CD4-positive, alpha-beta T cell (primary cell): Measurements from ENCODE around the gene NAPSA. TPM values are rescaled to one million over a fixed set of nuclear protein-coding genes. Genes with fewer than 3 reads are reported as not detected.
A peak's percentile ranks its signal among the peaks of the same experiment; 100 is the strongest.

Source experiments
- ATAC-seq: fragments of 200-7000 bp; cut with Tn5 transposase; one replicate; pipeline ENCODE4 v1.10.0; 2022; ENCODE audit warnings: mild to moderate bottlenecking; ENCODE audit not compliant: poor library complexity
- CTCF ChIA-PET: fragments of 350-600 bp; sonication (Branson Sonifier 250); formaldehyde crosslinking; loops from one replicate; lab custom pipeline; 2021; ENCODE audit warnings: antibody characterized with exemption, inconsistent platforms; lab: Charles Lee
- POLR2A ChIA-PET: fragments of 350-600 bp; sonication (Branson Sonifier 250); formaldehyde crosslinking; loops from one replicate; lab custom pipeline; 2021; ENCODE audit warnings: antibody characterized with exemption, inconsistent platforms; lab: Charles Lee
- DNase-seq, 14 experiments: peaks; one replicate each; pipeline ENCODE4 v3.0.0-alpha.2; 2013 to 2020; ENCODE audit warnings: mixed read lengths in 2 of 14
- H3K27ac ChIP-seq, 2 donors: one replicate each; pipeline versions ENCODE4 v1.5.1 to v1.7.0; 2013; ENCODE audit warnings: low read length in 2 of 2, low read depth in 1 of 2, mild to moderate bottlenecking in 1 of 2
- H3K27me3 ChIP-seq, 2 experiments: 1 replicate in 1 of 2; 2 replicates in 1 of 2; pipeline versions ENCODE4 v1.6.1 to v1.7.0; 2013; ENCODE audit warnings: low read length in 2 of 2, control low read depth in 1 of 2, mild to moderate bottlenecking in 1 of 2, moderate library complexity in 1 of 2; ENCODE audit not compliant: insufficient read depth in 2 of 2, control insufficient read depth in 1 of 2
- H3K36me3 ChIP-seq: one replicate; pipeline ENCODE4 v1.6.1; 2013; ENCODE audit warnings: low read length, control low read depth; ENCODE audit not compliant: insufficient read depth
- H3K4me1 ChIP-seq: one replicate; pipeline ENCODE4 v1.6.1; 2013; ENCODE audit warnings: low read length, control low read depth; ENCODE audit not compliant: insufficient read depth
- H3K4me3 ChIP-seq: one replicate; pipeline ENCODE4 v1.5.1; 2013; ENCODE audit warnings: mild to moderate bottlenecking, low read length, moderate library complexity
- H3K9me3 ChIP-seq, 2 experiments: 1 replicate in 1 of 2; 2 replicates in 1 of 2; pipeline versions ENCODE4 v1.6.1 to v1.7.0; 2013; ENCODE audit warnings: low read length in 2 of 2, mild to moderate bottlenecking in 2 of 2, control low read depth in 1 of 2, moderate library complexity in 1 of 2; ENCODE audit not compliant: control insufficient read depth in 1 of 2, insufficient read depth in 1 of 2
- H3K27ac Mint-ChIP-seq: one replicate; pipeline ENCODE4 v1.8.0; 2020; ENCODE audit warnings: mixed read lengths
- H3K27me3 Mint-ChIP-seq: one replicate; pipeline ENCODE4 v1.8.0; 2021; ENCODE audit warnings: mixed read lengths
- H3K36me3 Mint-ChIP-seq: one replicate; pipeline ENCODE4 v1.8.0; 2021; ENCODE audit warnings: low read depth, mixed read lengths
- H3K4me1 Mint-ChIP-seq: one replicate; pipeline ENCODE4 v1.8.0; 2021; ENCODE audit warnings: low read depth, mixed read lengths
- H3K4me3 Mint-ChIP-seq: one replicate; pipeline ENCODE4 v1.8.0; 2020; ENCODE audit warnings: mild to moderate bottlenecking, mixed read lengths
- H3K9me3 Mint-ChIP-seq: one replicate; pipeline ENCODE4 v1.8.0; 2020; ENCODE audit warnings: mixed read lengths
- intact Hi-C, 2 experiments: fragments of 100-400 bp; cut with DNase I in 1 of 2; cut with micrococcal nuclease in 1 of 2; formaldehyde crosslinking; loops; one replicate each; pipeline versions ENCODE4 v1.15.1 to v1.9.0; 2023 to 2025; cut with DNase I, micrococcal nuclease
- total RNA-seq, 174 experiments: library from RNA in 2 of 174; stranded (reverse) in 2 of 174; gene quantifications; one replicate each; pipeline ENCODE4 v1.2.3 and lab custom pipeline; 2021 to 2026
- TF ChIP-seq, protein P1 (sequence below): fragments of 200-600 bp; IDR thresholded peaks from one replicate; pipeline ENCODE4 v1.8.0; 2022; ENCODE audit warnings: antibody characterized with exemption, mild to moderate bottlenecking

Gene NAPSA
- total RNA-seq, 2 experiments from 2014 or later = 0.61 to 0.91 TPM

DNA sequence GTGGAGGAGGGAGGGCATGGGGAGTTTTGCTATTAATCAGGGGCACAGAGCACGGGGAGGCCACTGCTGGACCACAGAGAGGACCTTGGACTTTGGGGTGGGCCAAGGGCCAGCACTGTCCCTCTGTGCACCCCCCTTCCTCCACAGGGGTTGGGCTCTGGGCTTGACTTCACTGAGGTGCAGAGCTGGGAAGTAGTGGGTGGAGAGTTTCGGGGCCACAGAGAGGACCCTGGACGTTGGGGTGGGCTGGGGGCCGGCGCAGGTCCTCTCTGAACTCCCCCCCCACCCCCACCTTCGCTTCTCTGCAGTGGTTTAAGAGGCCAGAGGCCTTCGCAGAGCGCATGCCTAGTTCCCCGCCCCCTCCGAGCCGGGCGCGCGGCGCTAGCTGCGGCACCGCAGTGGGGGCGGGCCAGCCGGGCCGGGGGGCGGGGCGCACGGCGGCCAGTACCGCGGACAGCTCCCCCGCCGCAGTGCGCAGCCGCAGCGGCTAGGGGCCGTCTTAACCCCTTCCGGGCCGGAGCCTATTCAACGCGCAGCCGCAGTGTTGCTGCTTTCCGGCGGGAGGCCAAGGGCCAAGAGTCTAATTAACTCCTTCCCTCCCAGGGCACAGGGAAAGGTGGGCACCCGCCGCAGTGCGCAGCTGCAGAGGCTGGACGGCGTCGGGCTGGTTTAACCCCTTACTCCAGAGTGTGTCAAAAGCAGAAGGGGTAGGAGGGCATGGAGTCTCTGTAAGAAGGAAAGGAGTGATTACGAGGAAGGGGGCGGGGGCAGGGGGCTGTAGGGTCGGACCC is 39.9 kb downstream of the NAPSA start:
- H3K9me3 ChIP-seq = peaks cover 6 to 36% of the 10 kb centered on the region in 2 experiments
- no peaks in the 10 kb centered on the region for H3K9me3 Mint-ChIP-seq
- TF ChIP-seq, protein P1, sequence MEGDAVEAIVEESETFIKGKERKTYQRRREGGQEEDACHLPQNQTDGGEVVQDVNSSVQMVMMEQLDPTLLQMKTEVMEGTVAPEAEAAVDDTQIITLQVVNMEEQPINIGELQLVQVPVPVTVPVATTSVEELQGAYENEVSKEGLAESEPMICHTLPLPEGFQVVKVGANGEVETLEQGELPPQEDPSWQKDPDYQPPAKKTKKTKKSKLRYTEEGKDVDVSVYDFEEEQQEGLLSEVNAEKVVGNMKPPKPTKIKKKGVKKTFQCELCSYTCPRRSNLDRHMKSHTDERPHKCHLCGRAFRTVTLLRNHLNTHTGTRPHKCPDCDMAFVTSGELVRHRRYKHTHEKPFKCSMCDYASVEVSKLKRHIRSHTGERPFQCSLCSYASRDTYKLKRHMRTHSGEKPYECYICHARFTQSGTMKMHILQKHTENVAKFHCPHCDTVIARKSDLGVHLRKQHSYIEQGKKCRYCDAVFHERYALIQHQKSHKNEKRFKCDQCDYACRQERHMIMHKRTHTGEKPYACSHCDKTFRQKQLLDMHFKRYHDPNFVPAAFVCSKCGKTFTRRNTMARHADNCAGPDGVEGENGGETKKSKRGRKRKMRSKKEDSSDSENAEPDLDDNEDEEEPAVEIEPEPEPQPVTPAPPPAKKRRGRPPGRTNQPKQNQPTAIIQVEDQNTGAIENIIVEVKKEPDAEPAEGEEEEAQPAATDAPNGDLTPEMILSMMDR = no peak
- H3K4me3 ChIP-seq = no peak overlapping the region
- peaks cover 46% of the 10 kb centered on the region for H3K4me1 ChIP-seq
- H3K4me3 Mint-ChIP-seq = no peak overlapping the region
- ATAC-seq (peak; percentile 24), DNase-seq (peak; percentile 50 to 88 (median 64))
- CTCF ChIA-PET = interaction anchor here (0.5 kb wide), 1 partner anchor 60 kb away, joined by 3 read pairs; no protein-coding TSS in a partner anchor
- POLR2A ChIA-PET = interaction anchor here (0.9 kb wide), 1 partner anchor 59 kb away, joined by 4 read pairs; the partner anchor contains the start of gene POLD1
- peaks cover 40 to 42% of the 10 kb centered on the region in 2 experiments for H3K27me3 ChIP-seq
- H3K36me3 Mint-ChIP-seq = no peaks in the 10 kb centered on the region
- intact Hi-C loops = loop anchor here in 1 of 2 experiments (5.0 kb wide), 1 partner anchor 298 kb away; the partner anchor contains the start of genes VRK3 and ZNF473
- no peaks in the 10 kb centered on the region for H3K36me3 ChIP-seq
- H3K27me3 Mint-ChIP-seq = peaks cover 56% of the 10 kb centered on the region
- H3K27ac Mint-ChIP-seq = no peak overlapping the region
- H3K4me1 Mint-ChIP-seq = peaks cover 44% of the 10 kb centered on the region
- no peak overlapping the region for H3K27ac ChIP-seq

DNA sequence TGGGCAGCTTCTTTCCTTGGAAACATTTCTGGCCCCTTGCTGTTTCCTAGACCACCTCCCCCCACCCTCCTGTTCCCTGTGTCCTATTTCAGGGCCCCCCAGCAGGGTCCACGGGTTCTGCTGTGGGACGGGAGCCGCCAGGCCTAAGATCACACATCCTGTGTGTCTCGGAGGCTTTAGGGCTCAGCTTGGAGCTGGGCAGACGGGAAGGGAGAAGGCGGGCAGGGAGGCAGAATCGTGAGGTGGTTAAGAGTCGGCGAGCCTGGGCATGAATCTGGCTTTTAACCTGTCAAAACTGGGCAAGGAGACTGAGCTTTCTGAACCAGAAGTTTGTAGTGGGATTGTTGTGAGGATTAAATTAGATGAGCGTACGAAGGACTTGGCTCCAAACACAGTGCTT is 41.1 kb downstream of the NAPSA start:
- Histone ChIP-seq H3K9me3 (peaks cover 1 to 25% of the 10 kb centered on the region in 2 experiments), H3K36me3 (no peaks in the 10 kb centered on the region), H3K4me3 (no peak overlapping the region), H3K4me1 (peaks cover 34% of the 10 kb centered on the region), H3K27ac (no peak overlapping the region), H3K27me3 (peaks cover 28 to 31% of the 10 kb centered on the region in 2 experiments)
- H3K27me3 Mint-ChIP-seq = peaks cover 50% of the 10 kb centered on the region
- POLR2A ChIA-PET = no interaction called here
- TF ChIP-seq, protein P1 = no peak
- CTCF ChIA-PET = no interaction called here
- no peak for DNase-seq
- no peak for ATAC-seq
- peaks cover 33% of the 10 kb centered on the region for H3K4me1 Mint-ChIP-seq
- no peak overlapping the region for H3K4me3 Mint-ChIP-seq
- intact Hi-C loops = no loop called here
- no peaks in the 10 kb centered on the region for H3K36me3 Mint-ChIP-seq
- H3K27ac Mint-ChIP-seq = no peak overlapping the region
- no peaks in the 10 kb centered on the region for H3K9me3 Mint-ChIP-seq

DNA sequence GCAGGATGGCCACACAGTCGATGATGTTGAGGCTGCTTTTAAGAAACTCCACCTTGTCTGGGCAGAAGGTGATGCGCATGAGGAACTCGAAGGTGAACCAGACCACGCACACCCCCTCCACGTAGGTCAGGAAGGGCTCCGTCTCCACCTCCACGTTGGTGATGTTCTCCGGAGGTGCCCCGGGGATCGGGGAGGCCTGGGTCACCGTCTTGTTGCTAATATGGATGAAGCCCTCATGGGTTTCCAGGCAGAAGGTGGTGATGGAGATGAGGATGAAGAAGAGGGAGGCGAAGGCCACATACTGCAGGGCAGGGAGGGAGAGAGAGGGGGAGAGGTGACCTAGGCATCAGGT is 41.7 kb downstream of the NAPSA start:
- ChIA-PET CTCF (no interaction called here), POLR2A (no interaction called here)
- no peak for DNase-seq
- Histone ChIP-seq H3K27ac (no peak overlapping the region), H3K9me3 (peaks cover 0 to 21% of the 10 kb centered on the region in 2 experiments), H3K4me3 (no peak overlapping the region), H3K27me3 (peaks cover 26 to 28% of the 10 kb centered on the region in 2 experiments), H3K36me3 (no peaks in the 10 kb centered on the region), H3K4me1 (peaks cover 31% of the 10 kb centered on the region)
- no peak overlapping the region for H3K27ac Mint-ChIP-seq
- intact Hi-C loops = no loop called here
- peaks cover 28% of the 10 kb centered on the region for H3K4me1 Mint-ChIP-seq
- H3K27me3 Mint-ChIP-seq = peaks cover 50% of the 10 kb centered on the region
- H3K9me3 Mint-ChIP-seq = no peaks in the 10 kb centered on the region
- H3K36me3 Mint-ChIP-seq = no peaks in the 10 kb centered on the region
- no peak for ATAC-seq
- H3K4me3 Mint-ChIP-seq = no peak overlapping the region
- TF ChIP-seq, protein P1 = no peak
